Measurements from ENCODE around the gene HS1BP3. TPM values are rescaled to one million over a fixed set of nuclear protein-coding genes. Genes with fewer than 3 reads are reported as not detected.

The HS1BP3 gene
- total and polyA plus RNA-seq, 2 of the 13 experiments (the other 11 are each of a cell fraction or from before 2014, with no cell fraction given): 15.2 to 22.0 TPM

DNA sequence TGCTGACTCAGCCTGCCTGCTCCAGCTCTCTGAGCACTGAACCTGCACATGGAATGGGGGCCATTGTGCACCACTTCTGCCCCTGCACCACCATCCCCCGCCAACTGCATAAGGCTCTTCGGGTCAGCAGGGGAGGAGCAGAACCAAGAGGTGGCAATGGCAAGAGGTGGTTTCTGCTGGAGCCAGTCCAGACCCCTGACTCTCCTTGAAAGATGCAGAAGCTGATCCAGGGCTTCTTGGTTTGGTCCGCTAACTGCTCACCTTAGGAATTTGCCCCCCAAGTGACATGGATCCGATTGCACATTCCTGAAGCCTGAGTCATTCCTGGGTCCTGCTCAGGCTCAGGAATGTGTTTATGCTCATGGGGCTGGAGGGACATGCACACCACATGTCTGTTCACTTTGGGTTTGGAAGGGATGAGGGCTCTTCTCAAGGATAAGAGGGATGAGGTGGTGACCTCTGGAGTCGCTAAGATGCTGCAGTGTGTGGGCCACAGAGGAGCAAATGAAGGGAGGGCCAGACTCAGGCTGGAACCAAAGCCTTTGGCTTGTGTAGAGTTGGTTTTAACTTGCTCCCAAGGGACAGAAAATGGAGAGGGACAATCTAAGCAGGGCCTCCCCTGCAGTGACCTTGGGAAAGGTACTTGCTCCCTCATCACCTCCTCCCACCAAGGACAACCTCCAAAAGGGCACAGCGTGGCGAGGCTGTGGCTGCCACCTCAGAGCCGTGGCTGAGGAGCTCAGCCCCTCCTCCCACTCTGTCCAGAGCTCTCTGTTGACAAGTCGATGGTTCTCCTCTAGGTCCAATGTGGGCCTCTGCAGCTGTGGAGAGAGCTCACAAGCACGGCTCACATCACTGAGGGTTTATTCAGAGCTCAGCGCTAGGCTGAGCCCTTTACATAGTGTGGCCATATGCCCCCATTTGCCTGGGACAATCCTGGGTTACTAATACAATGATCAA is 66.2 kb downstream of the HS1BP3 start (continued):
- TF ChIP-seq JDP2 (CRISPR knock-in tag; IDR thresholded peaks at IDR 0.05; ENCODE audit: borderline replicate concordance) (no peak), ARNT (IDR thresholded peaks at IDR 0.05) (no peak), HMGXB4 (CRISPR knock-in tag; IDR thresholded peaks at IDR 0.05; ENCODE audit: borderline replicate concordance in 1 of 2, low read depth in 1 of 2) (peak; percentile 10 to 66; a peak in 1 of 4 replicates), ZC3H4 (CRISPR knock-in tag; IDR thresholded peaks at IDR 0.05; ENCODE audit: borderline replicate concordance) (peak; percentile 91), RBAK (CRISPR knock-in tag; IDR thresholded peaks at IDR 0.05) (no peak), ZNF282 (IDR thresholded peaks at IDR 0.05; ENCODE audit: partially characterized antibody) (no peak), ZFX (CRISPR knock-in tag; IDR thresholded peaks at IDR 0.05; ENCODE audit: low read depth) (peak; percentile 71), SYNCRIP (IDR thresholded peaks at IDR 0.05; ENCODE audit: insufficient read depth, low read depth, low read length) (no peak), RAD21 (CRISPR knock-in tag; IDR thresholded peaks at IDR 0.05) (peak; percentile 59), ZNF432 (CRISPR knock-in tag; IDR thresholded peaks at IDR 0.05; ENCODE audit: borderline replicate concordance) (no peak), ZNF616 (CRISPR knock-in tag; IDR thresholded peaks at IDR 0.05; ENCODE audit: low read depth) (0 out of 2 replicates have a peak, but pooled peaks have one; percentile 21), ZNF777 (CRISPR knock-in tag; IDR thresholded peaks at IDR 0.05) (no peak), ZNF235 (CRISPR knock-in tag; IDR thresholded peaks at IDR 0.05; ENCODE audit: borderline replicate concordance) (no peak), ZNF709 (CRISPR knock-in tag; IDR thresholded peaks at IDR 0.05) (0 out of 2 replicates have a peak, but pooled peaks have one; percentile 63)
- TF ChIP-seq, protein P1, sequence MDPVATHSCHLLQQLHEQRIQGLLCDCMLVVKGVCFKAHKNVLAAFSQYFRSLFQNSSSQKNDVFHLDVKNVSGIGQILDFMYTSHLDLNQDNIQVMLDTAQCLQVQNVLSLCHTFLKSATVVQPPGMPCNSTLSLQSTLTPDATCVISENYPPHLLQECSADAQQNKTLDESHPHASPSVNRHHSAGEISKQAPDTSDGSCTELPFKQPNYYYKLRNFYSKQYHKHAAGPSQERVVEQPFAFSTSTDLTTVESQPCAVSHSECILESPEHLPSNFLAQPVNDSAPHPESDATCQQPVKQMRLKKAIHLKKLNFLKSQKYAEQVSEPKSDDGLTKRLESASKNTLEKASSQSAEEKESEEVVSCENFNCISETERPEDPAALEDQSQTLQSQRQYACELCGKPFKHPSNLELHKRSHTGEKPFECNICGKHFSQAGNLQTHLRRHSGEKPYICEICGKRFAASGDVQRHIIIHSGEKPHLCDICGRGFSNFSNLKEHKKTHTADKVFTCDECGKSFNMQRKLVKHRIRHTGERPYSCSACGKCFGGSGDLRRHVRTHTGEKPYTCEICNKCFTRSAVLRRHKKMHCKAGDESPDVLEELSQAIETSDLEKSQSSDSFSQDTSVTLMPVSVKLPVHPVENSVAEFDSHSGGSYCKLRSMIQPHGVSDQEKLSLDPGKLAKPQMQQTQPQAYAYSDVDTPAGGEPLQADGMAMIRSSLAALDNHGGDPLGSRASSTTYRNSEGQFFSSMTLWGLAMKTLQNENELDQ (CRISPR knock-in tag; IDR thresholded peaks at IDR 0.05; ENCODE audit: borderline replicate concordance): no peak
- TF ChIP-seq, protein P2, sequence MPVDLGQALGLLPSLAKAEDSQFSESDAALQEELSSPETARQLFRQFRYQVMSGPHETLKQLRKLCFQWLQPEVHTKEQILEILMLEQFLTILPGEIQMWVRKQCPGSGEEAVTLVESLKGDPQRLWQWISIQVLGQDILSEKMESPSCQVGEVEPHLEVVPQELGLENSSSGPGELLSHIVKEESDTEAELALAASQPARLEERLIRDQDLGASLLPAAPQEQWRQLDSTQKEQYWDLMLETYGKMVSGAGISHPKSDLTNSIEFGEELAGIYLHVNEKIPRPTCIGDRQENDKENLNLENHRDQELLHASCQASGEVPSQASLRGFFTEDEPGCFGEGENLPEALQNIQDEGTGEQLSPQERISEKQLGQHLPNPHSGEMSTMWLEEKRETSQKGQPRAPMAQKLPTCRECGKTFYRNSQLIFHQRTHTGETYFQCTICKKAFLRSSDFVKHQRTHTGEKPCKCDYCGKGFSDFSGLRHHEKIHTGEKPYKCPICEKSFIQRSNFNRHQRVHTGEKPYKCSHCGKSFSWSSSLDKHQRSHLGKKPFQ (CRISPR knock-in tag; IDR thresholded peaks at IDR 0.05; ENCODE audit: insufficient replicate concordance): peak; percentile 97
- TF ChIP-seq, protein P3, sequence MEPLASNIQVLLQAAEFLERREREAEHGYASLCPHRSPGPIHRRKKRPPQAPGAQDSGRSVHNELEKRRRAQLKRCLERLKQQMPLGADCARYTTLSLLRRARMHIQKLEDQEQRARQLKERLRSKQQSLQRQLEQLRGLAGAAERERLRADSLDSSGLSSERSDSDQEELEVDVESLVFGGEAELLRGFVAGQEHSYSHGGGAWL (CRISPR knock-in tag; IDR thresholded peaks at IDR 0.05): no peak; the same call in 1 of the 2 replicates

All from HepG2 (cell line).